ENCODE results near the gene AHDC1.
A peak's percentile ranks its signal among the peaks of the same experiment; 100 is the strongest.
"Not testable (repeated sequence)": the region's sequence is repeated elsewhere in the genome, so short reads cannot be mapped to it uniquely, and the experiment has no call there.

Gene AHDC1

DNA sequence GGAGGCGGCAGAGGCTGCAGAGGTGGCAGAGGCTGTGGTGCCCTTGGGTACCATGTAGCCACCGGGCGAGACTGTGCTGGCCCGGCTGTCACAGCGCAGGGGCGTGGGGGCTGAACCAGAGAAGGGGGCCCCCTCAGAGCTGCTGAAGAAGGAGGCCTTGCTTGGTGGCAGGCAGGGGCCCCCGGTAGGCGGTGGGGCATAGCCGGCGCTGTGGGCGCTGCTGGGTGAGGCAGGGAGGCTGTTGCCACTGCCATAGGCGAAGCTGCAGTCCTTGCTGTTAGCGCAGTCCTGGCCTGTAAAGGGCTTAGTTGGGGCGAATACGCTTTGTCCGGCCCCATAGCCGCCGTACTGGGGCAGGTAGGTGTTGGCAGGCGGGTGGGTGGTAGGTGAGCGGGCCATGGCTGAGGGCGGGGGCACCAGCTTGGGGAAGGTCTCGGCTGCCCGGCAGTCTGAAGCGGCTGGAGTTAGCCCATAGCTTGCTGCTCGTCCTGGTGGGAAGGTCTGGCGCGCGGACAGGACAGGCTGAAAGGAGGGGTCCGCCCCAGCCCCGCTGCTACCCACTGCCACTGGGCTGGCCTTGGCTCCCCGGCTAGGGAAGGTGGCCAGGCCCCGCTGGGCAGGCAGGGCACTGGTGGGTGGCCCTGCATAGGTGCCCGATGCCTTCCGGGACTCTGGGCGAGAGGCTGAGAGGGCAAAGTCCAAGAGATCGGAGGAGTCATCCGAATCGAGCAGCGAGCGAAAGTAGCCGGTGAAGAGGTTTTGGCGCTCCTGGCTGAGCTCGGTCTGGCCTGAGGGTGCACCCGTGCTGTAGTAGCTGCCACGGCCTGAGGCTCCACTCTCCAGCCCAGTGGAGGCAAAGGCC, 54.9 kb downstream of the AHDC1 start:
- DNase-seq, result no peak

DNA sequence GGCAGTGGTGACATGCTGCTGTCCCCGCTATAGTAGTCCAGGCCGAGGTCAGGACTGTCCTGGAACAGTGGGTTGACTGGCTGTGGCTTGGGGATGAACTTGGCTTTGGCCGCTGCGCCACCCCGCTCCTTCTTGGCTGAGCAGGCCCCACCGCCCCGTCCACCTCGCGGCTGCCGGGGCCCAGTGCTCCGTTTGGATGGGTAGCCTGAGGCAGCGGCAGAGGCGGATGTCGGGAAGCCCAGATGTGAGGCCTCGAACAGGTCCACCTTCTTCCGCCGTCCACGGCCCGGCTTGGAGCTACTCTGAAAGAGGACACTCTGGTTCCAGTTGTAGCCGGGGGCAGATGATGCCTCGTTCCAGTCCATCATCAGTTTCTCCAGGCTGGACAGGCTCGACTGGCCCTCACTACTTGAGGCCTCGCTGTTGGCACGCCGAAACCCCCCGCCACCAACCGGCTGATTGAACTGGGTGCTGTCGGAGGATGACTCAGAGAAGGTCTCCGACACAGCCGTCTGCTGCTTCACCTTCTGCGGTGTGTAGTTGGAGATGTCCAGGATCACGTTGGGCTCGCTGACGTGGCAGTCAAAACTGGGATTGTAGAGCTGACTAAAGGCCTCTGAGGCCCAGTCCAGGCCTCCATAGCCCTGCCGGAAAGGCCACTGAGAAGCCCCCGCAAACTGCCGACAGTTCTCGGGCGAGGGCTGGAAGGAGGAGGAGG, 55.6 kb downstream of the AHDC1 start:
- DNase-seq, result no peak

DNA sequence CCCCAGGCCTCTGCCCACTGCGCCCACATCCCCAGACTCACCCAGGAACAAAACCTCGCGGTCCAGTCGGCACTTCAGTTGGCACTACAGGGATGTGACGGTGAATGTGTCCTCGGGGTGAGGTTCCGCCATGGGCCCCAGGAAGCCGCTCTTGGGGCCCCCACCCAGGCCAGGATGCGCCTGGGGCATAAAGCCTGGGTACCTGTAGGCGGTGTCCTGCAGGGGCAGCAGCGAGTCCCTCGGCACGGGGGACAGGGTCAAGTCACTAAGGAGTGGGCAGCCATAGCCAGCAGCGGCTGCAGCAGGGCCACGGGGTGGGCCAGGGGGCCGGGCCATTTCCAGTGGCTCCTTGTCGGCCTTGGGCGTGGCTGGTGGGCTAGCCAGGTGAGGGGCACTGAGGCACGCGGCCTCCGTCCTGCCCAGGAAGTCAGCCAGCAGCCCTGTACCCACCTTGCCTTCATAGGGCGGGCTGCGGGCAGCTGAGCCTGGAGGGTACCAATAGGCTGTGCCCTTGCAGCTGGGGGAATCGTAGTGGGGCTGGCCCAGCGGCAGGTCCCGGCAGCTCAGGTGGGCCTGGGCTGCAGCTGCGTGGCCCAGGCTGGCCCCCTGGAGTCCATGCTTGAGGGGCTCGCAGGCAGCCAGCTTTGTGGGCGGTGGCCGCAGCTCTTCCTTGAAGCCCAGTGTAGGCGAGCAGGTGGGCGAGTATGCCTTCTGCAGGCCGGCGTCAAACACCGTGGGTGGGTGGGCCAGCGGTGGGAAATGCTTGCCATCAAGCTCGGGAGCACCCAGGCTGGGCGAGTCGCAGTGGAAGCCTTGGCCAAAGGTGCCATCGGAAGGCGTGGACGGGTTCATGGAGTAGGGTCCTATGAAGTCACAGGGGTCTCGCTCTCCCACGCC, 56.5 kb downstream of the AHDC1 start:
- no peak for DNase-seq

- no peak for DNase-seq
Measured at GRCh38 chr1:27545876-27546275, 58.1 kb downstream of the AHDC1 start.

GRCh38 chr1:27545271-27545670, 58.7 kb downstream of the AHDC1 start:
- peak; percentile 84 for DNase-seq

- DNase-seq, result no peak
Measured at GRCh38 chr1:27544834-27545233, 59.1 kb downstream of the AHDC1 start.

GRCh38 chr1:27543284-27543683, 60.7 kb downstream of the AHDC1 start:
- no peak for DNase-seq

DNA sequence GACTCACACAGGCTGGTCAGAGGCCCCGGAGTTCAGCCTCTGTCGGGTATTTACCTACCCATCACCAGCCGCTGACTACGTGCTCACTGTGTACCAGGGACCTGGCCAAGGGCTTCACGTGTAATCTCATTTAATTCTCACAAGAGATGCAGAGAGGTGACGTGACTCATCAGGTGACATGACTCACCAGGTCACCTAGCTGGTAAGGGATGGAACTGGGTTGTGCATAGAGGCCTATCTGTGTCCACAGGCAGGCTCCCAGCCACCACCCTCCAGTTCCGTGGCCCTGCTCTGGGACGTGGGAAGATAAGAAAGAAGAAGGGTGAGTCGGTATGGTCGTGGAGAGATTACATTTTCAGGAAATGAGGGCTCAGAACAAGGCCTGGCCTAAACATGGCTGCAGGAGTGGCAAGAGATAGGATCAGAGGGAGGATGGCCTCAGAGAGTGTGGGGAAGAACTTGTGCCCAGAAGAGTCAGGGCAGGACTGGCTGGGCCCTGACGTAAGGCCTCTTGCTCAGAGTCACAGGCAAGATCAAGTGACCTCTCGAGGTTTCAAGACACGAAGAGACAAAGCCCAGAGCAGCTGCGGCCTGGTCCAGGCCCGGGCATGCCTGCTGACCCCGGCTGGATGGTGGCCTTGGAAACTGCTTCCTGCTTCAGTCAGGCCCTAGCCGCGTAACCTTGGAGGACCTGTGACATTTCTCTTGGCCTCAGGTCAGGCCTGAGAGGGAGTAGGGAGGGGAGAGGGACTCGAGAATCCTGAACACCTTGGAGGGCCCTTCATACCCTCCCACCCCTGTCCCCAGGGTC, 61.3 kb downstream of the AHDC1 start:
- no peak for DNase-seq

DNA sequence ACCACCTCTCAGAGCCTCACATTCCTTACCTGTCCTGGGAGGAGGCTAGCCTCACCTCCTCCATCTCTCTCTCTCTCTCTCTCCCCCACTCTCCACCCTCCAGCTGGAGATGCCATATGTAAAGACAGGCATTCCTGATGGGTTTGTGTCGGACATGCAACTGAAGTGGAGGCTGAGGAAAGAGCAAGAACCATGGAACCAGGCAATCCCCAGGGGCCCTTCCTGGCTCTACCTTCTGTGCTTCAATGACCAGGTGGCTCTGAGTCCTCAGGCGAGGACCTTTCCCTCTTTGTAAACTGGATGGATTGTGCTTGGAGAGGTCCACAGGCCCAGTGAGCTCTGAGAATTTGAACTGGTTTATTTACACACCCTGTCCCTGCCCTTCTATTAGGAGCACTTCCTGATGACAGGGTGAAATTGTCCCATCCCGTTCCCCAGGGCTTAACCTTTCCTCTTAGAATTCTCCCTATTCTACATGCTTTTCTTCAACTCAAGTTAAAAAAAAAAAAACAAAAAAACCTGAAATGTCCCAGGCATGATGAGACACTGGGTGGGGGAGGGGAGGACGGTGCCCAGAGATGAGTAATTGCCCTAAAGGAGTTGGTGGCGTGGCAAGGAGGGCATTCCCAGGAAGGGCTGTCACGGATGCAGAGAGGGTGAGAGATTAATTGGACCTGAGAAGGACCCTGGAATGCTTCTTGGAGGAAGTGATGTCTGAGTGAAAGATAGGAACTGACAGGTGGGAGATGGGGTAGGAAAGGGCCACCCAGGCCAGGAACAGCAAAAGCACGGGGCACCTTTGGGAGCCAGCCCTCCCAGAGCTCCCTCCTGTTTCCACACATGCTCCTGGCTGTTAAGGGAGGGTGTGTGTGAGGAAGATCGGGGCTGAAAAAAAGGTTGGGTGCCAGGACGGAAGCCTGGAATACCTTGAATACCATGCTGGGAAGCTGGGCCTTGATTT, 63.8 kb downstream of the AHDC1 start:
- no peak for DNase-seq

- DNase-seq, result no peak
Measured at GRCh38 chr1:27538793-27539192, 65.2 kb downstream of the AHDC1 start.

- DNase-seq, result not testable (repeated sequence)
Measured at GRCh38 chr1:27538305-27538676, 65.7 kb downstream of the AHDC1 start.

DNA sequence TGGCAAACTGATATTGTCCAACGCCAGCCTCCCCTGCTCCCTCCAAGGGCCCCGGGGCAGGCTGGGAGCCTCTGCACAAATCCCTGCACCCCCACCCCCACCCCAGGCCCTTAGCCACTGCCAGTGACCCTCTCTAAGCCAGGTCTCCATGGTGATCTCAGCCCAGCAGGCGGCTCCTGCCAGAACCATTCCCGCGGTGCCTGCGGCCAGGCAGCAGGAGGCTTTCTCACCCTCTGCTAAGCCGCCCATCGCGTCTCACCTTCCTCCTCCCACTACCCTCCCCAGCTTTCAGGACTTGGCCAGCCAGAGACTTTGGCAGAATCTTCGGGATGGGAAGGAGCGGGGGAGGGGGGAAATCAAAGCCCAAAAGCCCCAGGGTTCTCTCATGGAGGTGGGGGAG, 67.2 kb downstream of the AHDC1 start:
- DNase-seq, result peak; percentile 89

DNA sequence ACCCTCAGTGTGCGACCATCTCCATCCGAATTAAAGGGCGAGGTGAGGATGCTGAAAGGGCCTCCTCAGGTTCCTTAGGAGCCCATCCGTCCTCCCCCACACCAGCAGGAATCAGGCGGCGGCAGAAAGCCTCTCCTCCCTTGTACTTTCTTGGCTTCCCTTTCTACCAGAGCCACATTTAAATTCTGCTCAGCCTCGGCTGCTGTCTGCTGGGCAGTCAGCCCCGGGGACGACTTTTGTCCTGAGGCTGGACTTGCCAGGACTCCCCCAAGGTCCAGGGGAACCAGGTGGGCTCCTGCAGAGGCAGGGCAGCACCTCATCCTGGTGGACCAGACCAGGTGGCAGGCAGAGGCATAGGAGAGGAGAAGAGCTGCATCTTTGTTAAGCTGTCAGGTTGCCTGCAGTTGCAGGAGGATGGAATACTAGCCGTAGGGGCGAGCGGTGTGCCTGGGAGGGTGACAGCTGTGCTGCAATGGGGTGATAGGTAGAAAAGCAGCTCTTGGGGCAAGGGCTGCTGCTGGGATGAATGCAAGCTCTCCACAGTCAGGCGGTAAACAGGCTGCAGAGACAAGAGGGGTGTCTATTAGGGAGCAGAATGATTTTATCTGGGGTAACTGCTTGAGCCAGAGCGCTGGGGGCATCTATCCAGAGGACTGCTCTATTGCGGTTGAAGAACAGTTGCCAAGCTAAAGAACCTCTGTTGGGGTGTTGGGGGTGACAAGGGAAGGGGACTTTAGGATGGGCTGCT, 67.8 kb downstream of the AHDC1 start:
- DNase-seq, result no peak

DNA sequence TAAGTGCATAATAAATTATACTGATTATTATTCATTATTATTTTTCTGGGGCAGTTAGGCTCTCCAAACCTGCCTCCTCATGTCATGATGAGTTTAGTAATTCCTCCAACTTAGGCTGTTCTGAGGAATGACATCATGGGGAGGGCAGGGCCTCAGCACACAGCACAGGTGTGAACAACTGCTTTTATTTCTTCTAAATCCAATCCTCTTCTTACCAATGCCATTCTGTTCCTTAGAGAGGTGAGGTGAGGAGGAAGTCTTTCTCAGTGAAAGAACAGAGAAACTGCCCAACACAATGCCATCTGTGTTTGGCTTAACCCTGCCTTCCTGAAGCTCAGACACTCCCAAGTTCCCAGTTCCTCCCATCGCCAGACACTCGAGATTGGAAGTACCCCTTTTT, 68.6 kb downstream of the AHDC1 start:
- DNase-seq, result no peak

DNA sequence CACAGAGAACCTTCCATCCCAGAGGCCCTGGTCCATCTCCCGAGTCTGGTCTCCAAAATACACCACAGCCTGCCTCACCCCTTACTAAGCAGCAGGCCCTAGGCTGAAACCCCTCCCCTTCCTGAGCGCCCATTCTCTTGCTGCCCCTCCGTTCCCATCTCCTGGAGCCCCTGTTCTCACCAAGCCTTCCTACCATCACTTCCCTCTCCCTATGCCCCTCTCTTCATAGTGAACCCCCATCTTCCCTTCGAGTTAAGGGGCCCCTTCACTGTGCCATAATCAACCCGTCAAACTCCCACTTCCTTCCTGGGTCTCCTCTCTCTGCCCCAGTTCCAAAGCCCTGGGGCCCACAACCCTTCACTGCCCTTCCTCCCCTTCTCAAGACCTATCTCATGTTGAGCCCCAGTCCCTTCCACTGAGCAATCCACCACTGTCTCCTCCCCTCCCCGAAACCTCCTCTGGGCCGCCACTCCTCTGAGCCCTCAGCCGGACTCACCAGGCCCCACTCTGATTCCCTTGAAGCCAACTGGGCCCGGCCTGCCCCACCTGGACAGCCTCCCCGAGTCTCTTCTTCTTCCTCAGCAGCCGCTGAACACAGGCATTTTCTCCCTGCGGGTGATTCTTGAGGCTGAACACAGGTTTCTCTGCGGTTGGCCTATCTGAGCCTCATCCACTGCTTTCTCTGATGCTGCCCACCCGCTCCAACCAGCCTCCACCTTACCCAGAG, 71.8 kb downstream of the AHDC1 start:
- DNase-seq, result no peak

DNA sequence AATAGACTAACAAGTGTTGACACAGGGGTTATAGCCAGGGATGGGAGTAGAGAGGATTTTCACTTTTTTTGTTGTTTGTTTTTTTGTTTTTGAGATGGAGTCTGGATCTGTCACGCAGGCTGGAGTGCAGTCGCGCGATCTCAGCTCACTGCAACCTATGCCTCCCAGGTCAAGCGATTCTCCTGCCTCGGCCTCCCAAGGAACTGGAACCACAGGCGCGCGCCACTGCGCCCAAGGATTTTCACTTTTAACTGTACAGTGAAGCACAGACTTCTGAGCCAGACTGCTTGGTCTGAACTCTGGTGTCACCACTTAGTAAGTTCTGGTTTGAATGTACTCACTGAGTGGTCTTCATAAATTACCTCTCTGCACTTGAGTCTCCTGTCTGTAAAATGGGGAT, 73.8 kb downstream of the AHDC1 start:
- no peak for DNase-seq

GRCh38 chr1:27529704-27530018, 74.3 kb downstream of the AHDC1 start:
- DNase-seq, result no peak

- peak; percentile 92 for DNase-seq
Measured at GRCh38 chr1:27528818-27529703, 74.9 kb downstream of the AHDC1 start.

Measured in femur (tissue), 1 donor.